Uterus (tissue), 4 donors: ENCODE measurements around the gene RASSF3. TPM values are rescaled to one million over a fixed set of nuclear protein-coding genes. Genes with fewer than 3 reads are reported as not detected.

Experiments
- DNase-seq, 2 donors: peaks; one replicate each; pipeline ENCODE4 v3.0.0-alpha.2; 2019 to 2020
- H3K27ac ChIP-seq, 2 donors: fragments of 200-600 bp; sonication (generic); 1 replicate in 1 of 2; 2 replicates in 1 of 2; pipeline ENCODE4 v1.5.1; 2016 to 2018
- H3K27me3 ChIP-seq, 2 donors: fragments of 200-600 bp; sonication (generic); one replicate each; pipeline ENCODE4 v1.5.1; 2018 to 2019; ENCODE audit warnings: control low read depth in 1 of 2
- H3K36me3 ChIP-seq, 2 donors: fragments of 200-600 bp; sonication (generic); one replicate each; pipeline ENCODE4 v1.5.1; 2019; ENCODE audit warnings: control low read depth in 1 of 2
- H3K4me1 ChIP-seq, 2 donors: fragments of 200-600 bp; sonication (generic); one replicate each; pipeline ENCODE4 v1.5.1; 2018 to 2019; ENCODE audit warnings: control low read depth in 1 of 2
- H3K4me3 ChIP-seq, 2 donors: fragments of 200-600 bp; sonication (generic); 1 replicate in 1 of 2; 2 replicates in 1 of 2; pipeline ENCODE4 v1.5.1; 2018 to 2019; ENCODE audit warnings: mild to moderate bottlenecking in 1 of 2
- H3K9me3 ChIP-seq, 2 donors: fragments of 200-600 bp; sonication (generic); one replicate each; pipeline ENCODE4 v1.5.1; 2019; ENCODE audit warnings: control low read depth in 1 of 2
- POLR2A ChIP-seq, 2 donors: fragments of 450-650 bp; IDR thresholded peaks; one replicate each; pipeline ENCODE4 v1.6.1; 2016; ENCODE audit warnings: antibody characterized with exemption in 2 of 2, mild to moderate bottlenecking in 1 of 2, moderate library complexity in 1 of 2
- intact Hi-C: fragments of 100-400 bp; cut with DNase I; formaldehyde crosslinking; loops from one replicate; pipeline ENCODE4 v1.15.1; 2023; ENCODE audit warnings: low total_unique reads
- total RNA-seq, 4 donors: library from RNA; depleted of rRNA in 3 of 4; stranded (reverse); fragments of >200 nt in 3 of 4; gene quantifications; one replicate each; pipeline versions ENCODE4 v1.1.0 to v1.2.4, GENCODE V29; 2014 to 2023
- TF ChIP-seq, protein P1 (sequence below), 4 experiments: fragments of 200-600 bp in 2 of 4; fragments of 450-650 bp in 2 of 4; sonication (generic) in 2 of 4; IDR thresholded peaks; one replicate each; pipeline ENCODE4 v1.5.1; 2016 to 2019; ENCODE audit warnings: antibody characterized with exemption in 4 of 4, mild to moderate bottlenecking in 2 of 4, moderate library complexity in 1 of 4
- donor health status: DM: yes; HTN: yes; CAD: no.

The RASSF3 gene
- total RNA-seq, 4 donors from 2014 or later = 17.7 to 64.7 (median 29.2) TPM

DNA sequence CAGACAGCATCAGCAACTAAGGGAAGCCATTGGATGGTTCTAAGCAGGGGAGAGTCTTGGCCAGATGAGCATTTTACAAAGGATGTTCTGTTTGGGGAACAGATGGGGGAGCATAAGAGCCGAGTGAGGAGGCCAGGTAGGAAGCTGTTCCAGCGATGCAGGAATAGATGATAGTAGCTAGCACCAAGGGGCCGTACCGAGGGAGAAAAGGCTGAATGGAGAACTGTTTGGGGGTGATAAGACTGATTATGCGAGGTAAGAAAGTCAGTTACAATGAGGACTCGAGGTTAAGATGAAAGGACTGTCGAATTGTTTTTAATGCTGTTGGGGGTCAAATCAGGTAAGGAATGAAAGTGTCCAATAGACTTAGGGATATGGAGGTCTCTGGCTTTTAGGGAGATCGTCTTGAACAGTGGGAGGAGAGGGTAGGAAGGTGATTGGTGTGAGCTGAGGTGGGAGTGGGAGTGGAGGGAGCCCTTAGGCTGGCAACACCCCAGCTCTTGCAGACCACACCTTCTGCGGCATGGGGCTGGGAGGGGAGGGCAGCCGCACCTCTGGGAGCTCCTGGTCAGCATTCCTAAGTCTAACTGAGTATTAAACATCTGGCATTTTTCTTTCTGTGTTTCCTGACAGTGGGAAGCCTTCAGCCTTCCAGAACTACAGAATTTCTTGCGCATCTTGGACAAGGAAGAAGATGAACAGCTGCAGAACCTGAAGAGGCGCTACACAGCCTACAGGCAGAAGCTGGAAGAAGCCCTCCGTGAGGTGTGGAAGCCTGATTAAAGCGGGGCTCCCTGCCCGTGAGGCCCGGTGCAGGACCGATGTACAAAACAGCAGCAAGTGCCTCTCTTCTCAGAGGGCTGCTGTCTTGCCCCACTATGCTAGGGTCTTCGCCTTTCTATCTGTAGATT, 84.1 kb downstream of the RASSF3 start:
- intact Hi-C loops = loop anchor here (5.0 to 10.0 kb wide), 2 partner anchors 90 to 147 kb away; no protein-coding TSS in a partner anchor
- H3K9me3 ChIP-seq = no peaks in the 10 kb centered on the region
- H3K36me3 ChIP-seq = no peaks in the 10 kb centered on the region
- DNase-seq = peak in 1 of 2 donors; percentile 25
- no peak overlapping the region for H3K4me3 ChIP-seq
- peaks cover 0 to 6% of the 10 kb centered on the region in 2 donors for H3K4me1 ChIP-seq
- TF ChIP-seq, protein P1, sequence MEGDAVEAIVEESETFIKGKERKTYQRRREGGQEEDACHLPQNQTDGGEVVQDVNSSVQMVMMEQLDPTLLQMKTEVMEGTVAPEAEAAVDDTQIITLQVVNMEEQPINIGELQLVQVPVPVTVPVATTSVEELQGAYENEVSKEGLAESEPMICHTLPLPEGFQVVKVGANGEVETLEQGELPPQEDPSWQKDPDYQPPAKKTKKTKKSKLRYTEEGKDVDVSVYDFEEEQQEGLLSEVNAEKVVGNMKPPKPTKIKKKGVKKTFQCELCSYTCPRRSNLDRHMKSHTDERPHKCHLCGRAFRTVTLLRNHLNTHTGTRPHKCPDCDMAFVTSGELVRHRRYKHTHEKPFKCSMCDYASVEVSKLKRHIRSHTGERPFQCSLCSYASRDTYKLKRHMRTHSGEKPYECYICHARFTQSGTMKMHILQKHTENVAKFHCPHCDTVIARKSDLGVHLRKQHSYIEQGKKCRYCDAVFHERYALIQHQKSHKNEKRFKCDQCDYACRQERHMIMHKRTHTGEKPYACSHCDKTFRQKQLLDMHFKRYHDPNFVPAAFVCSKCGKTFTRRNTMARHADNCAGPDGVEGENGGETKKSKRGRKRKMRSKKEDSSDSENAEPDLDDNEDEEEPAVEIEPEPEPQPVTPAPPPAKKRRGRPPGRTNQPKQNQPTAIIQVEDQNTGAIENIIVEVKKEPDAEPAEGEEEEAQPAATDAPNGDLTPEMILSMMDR (IDR thresholded peaks at IDR 0.05) = peak in 1 of 4 experiments; percentile 33
- no peak for TF ChIP-seq POLR2A (IDR thresholded peaks at IDR 0.05)
- peak overlapping the region; percentile 28 to 40 for H3K27ac ChIP-seq
- H3K27me3 ChIP-seq = no peaks in the 10 kb centered on the region

DNA sequence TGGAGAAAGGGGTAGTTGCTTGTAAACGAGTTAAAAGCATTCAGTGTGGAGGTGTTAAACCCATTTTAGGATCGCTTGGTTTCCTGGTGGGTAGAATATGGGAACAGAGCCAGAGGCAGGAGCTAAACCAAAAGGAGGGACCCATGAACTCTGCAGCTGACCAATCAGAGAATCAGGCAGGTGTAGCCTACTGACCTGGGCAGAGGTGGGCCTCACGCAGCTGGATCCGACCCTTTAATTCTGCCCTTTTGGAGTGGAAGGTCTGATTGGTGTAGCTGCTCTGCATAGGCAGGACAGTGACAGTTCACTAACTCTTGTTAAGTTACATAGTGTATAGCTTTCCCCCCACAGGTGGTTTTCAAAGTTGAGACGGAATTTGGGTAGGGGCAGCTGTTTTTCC, 85.3 kb downstream of the RASSF3 start:
- no peaks in the 10 kb centered on the region for H3K9me3 ChIP-seq
- no peak for DNase-seq
- H3K27ac ChIP-seq = peak overlapping the region; percentile 25 to 40
- no peak for TF ChIP-seq POLR2A (IDR thresholded peaks at IDR 0.05)
- TF ChIP-seq, protein P1 (IDR thresholded peaks at IDR 0.05) = no peak
- H3K36me3 ChIP-seq = no peaks in the 10 kb centered on the region
- intact Hi-C loops = loop anchor here (5.0 to 10.0 kb wide), 2 partner anchors 91 to 148 kb away; no protein-coding TSS in a partner anchor
- no peaks in the 10 kb centered on the region for H3K27me3 ChIP-seq
- H3K4me3 ChIP-seq = no peak overlapping the region
- peaks cover 0 to 6% of the 10 kb centered on the region in 2 donors for H3K4me1 ChIP-seq

DNA sequence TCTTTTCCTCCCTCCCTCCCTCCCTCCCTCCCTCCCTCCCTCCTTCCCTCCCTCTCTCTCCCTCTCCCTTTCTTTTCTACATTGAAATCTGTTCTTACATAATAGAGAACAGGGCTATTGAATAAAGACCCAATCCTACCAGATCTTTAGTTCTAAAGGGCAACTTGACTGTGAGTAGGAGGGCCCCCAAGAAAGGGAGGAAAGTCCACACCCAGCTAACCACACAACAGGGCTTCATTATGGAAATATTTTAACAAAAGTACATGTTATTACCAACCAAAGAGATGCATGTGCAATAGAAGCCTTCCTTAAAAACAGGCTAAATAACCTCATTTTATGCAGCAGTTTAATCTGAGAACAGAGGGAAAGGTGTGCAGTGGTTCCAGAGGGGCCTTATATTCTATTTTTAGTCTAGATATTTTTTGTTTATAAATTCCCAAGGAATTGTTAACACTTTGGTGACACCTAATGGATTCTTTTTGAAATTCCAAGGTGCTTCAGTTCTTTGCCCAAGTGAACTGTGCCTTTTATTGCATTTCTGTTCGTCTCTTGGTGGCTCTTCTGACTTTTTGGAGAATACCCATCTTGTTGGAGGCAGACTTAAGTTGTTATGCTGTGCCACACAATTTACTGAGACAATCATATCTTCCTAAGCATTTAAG, 85.9 kb downstream of the RASSF3 start:
- Histone ChIP-seq H3K27ac (peak overlapping the region; percentile 39 to 40), H3K9me3 (no peaks in the 10 kb centered on the region), H3K36me3 (no peaks in the 10 kb centered on the region), H3K27me3 (no peaks in the 10 kb centered on the region), H3K4me3 (no peak overlapping the region), H3K4me1 (peaks cover 0 to 6% of the 10 kb centered on the region in 2 donors)
- peak in 1 of 2 donors; percentile 13 for TF ChIP-seq POLR2A (IDR thresholded peaks at IDR 0.05)
- TF ChIP-seq, protein P1 (IDR thresholded peaks at IDR 0.05) = peak; percentile 31 to 62 (median 50)
- intact Hi-C loops = loop anchor here (5.0 to 10.0 kb wide), 2 partner anchors 91 to 149 kb away; no protein-coding TSS in a partner anchor
- DNase-seq = no peak

DNA sequence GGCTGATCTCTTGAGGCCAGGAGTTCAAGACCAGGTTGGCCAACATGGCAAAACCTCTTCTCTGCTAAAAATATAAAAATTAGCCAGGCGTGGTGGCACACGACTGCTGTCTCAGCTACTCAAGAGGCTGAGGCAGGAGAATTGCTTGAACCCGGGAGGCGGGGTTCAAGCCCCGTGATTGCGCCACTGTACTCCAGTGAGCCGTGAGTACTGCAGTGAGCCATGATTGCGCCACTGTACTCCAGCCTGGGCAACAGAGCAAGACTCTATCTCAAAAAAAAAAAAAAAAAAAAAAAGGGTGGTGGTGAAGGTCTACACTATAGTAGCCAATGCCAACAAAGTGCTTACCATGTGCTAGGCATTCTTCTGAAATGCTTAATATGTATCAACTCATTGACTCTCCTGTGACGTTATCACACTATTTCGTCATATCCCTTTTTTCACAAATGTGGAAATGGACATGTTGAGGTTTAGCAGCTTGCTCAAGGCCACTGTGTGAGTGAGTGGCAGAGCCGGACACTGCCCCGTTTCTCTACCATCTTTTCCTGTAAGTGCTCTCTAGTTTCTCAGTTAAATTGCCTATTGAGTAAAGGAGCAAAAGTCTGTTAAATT, 89.3 kb downstream of the RASSF3 start:
- no peaks in the 10 kb centered on the region for H3K27me3 ChIP-seq
- TF ChIP-seq, protein P1 (IDR thresholded peaks at IDR 0.05) = no peak
- no peak for TF ChIP-seq POLR2A (IDR thresholded peaks at IDR 0.05)
- no peaks in the 10 kb centered on the region for H3K36me3 ChIP-seq
- no peak overlapping the region for H3K27ac ChIP-seq
- no peak for DNase-seq
- H3K9me3 ChIP-seq = no peaks in the 10 kb centered on the region
- peaks cover 0 to 6% of the 10 kb centered on the region in 2 donors for H3K4me1 ChIP-seq
- intact Hi-C loops = loop anchor here (5.0 to 10.0 kb wide), 2 partner anchors 95 to 152 kb away; no protein-coding TSS in a partner anchor
- H3K4me3 ChIP-seq = no peak overlapping the region
